KMS-11 (cell line): ENCODE results near the gene METTL23.

Source experiments
- H2AFZ ChIP-seq: fragments of 200-600 bp; sonication (generic); 2 replicates; pipeline ENCODE4 v1.6.1; 2016; ENCODE audit warnings: antibody characterized with exemption, mixed run types, low read depth
- H3K27ac ChIP-seq: fragments of 200-600 bp; sonication (generic); 2 replicates; pipeline ENCODE4 v1.6.1; 2016; ENCODE audit warnings: mild to moderate bottlenecking, mixed run types
- H3K27me3 ChIP-seq: fragments of 200-600 bp; sonication (generic); 2 replicates; pipeline ENCODE4 v1.6.1; 2017; ENCODE audit warnings: mild to moderate bottlenecking, low read depth, mixed run types, moderate library complexity; ENCODE audit not compliant: insufficient read depth
- H3K36me3 ChIP-seq: fragments of 200-600 bp; sonication (generic); 2 replicates; pipeline ENCODE4 v1.6.1; 2017; ENCODE audit warnings: mild to moderate bottlenecking, mixed run types; ENCODE audit not compliant: insufficient read depth
- H3K4me1 ChIP-seq: fragments of 200-600 bp; sonication (generic); 2 replicates; pipeline ENCODE4 v1.6.1; 2016; ENCODE audit warnings: mild to moderate bottlenecking, low read depth, mixed run types; ENCODE audit not compliant: poor library complexity, severe bottlenecking
- H3K4me2 ChIP-seq: fragments of 200-600 bp; sonication (generic); 2 replicates; pipeline ENCODE4 v1.7.0; 2016; ENCODE audit warnings: mild to moderate bottlenecking, mixed run types
- H3K4me3 ChIP-seq: fragments of 200-600 bp; sonication (generic); IDR thresholded peaks from 2 replicates; pipeline ENCODE4 v1.6.1; 2017; ENCODE audit warnings: low read depth, low read length, mixed read lengths; ENCODE audit not compliant: insufficient read depth
- H3K79me2 ChIP-seq: fragments of 200-600 bp; sonication (generic); 2 replicates; pipeline ENCODE4 v1.6.1; 2016; ENCODE audit warnings: low read depth, mixed run types; ENCODE audit not compliant: insufficient read depth
- H3K9ac ChIP-seq: fragments of 200-600 bp; sonication (generic); 2 replicates; pipeline ENCODE4 v1.6.1; 2016; ENCODE audit warnings: mild to moderate bottlenecking, mixed run types
- H4K20me1 ChIP-seq: fragments of 200-600 bp; sonication (generic); 2 replicates; pipeline ENCODE4 v1.6.1; 2016; ENCODE audit warnings: mild to moderate bottlenecking, mixed run types; ENCODE audit not compliant: insufficient read depth
- CTCF ChIP-seq: fragments of 200-600 bp; sonication (generic); conservative IDR thresholded peaks from 2 replicates; pipeline ENCODE4 v1.6.1; 2017; ENCODE audit warnings: low read depth, mild to moderate bottlenecking, antibody characterized with exemption, low read length, moderate library complexity, mixed read lengths

The METTL23 gene

GRCh38 chr17:76714336-76714735 is 12.3 kb upstream of the METTL23 start:
- Histone ChIP-seq H3K9ac (no peak overlapping the region), H3K79me2 (no peaks in the 10 kb centered on the region), H3K4me3 (no peak overlapping the region), H3K27ac (no peak overlapping the region; the same call in 1 of the 2 replicates), H3K27me3 (peaks cover 4% of the 10 kb centered on the region; the same call in 1 of the 2 replicates), H2AFZ (no peak overlapping the region), H3K4me2 (peak overlapping the region; percentile 65; the same call in 1 of the 2 replicates), H4K20me1 (no peaks in the 10 kb centered on the region), H3K36me3 (peaks cover 8% of the 10 kb centered on the region; the same call in 1 of the 2 replicates), H3K4me1 (peaks cover 49% of the 10 kb centered on the region)
- TF ChIP-seq CTCF = no peak

- Histone ChIP-seq H3K27me3 (peaks cover 4% of the 10 kb centered on the region; the same call in 1 of the 2 replicates), H3K4me3 (no peak overlapping the region), H3K4me2 (peak overlapping the region; percentile 65), H4K20me1 (no peaks in the 10 kb centered on the region), H3K4me1 (peaks cover 56% of the 10 kb centered on the region), H2AFZ (no peak overlapping the region), H3K36me3 (peaks cover 15% of the 10 kb centered on the region; the same call in 1 of the 2 replicates), H3K9ac (peak overlapping the region; percentile 16; the same call in 1 of the 2 replicates), H3K79me2 (no peaks in the 10 kb centered on the region), H3K27ac (peak overlapping the region; percentile 88)
- peak; percentile 98 for TF ChIP-seq CTCF
Observed at GRCh38 chr17:76714822-76715495, 11.7 kb upstream of the METTL23 start.

- no peak for TF ChIP-seq CTCF
- peaks cover 19% of the 10 kb centered on the region; the same call in 1 of the 2 replicates for H3K36me3 ChIP-seq
- no peaks in the 10 kb centered on the region for H4K20me1 ChIP-seq
- H3K9ac ChIP-seq = peak overlapping the region; percentile 16; the same call in 1 of the 2 replicates
- peaks cover 4% of the 10 kb centered on the region; the same call in 1 of the 2 replicates for H3K27me3 ChIP-seq
- H3K4me3 ChIP-seq = no peak overlapping the region
- no peaks in the 10 kb centered on the region for H3K79me2 ChIP-seq
- H3K4me1 ChIP-seq = peaks cover 56% of the 10 kb centered on the region
- peak overlapping the region; percentile 88 for H3K27ac ChIP-seq
- peak overlapping the region; percentile 65 for H3K4me2 ChIP-seq
- no peak overlapping the region for H2AFZ ChIP-seq
Observed at GRCh38 chr17:76715496-76715830, 11.2 kb upstream of the METTL23 start.

DNA sequence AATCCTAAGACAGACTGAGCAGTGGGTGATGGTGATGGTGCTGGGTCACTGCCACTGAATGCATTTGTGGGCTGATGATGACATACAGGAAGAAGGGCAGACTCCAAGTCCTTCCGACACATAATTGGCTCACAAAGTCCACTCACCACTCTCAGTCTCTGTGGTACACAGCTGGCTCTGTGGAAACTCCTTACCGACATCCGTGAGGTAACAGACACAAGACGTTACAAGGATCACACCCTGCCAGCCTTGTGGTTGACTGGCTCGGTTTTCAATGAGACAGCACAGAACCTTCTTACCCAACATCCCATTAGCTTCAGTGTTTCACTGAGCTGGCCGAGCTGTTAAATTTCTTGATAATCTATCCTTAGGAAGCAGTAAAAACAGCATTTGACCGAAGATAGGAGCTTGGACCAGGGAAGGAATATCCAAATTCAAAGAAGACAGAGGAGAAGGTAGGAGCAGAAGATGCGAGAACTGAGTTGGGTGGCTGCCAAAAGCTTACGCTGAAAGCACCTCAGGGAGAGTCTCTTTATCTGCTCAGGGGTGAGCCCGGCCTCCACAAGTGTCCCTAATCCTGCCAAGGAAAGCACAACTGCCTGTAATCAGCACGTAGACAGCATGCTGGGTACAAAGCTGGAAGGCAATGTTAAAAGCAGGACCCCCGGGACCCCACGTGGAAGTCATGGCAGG is 10.3 kb upstream of the METTL23 start:
- Histone ChIP-seq H2AFZ (no peak overlapping the region), H3K27me3 (peaks cover 1% of the 10 kb centered on the region; the same call in 1 of the 2 replicates), H3K9ac (peak overlapping the region; percentile 22; the same call in 1 of the 2 replicates), H3K4me1 (peaks cover 56% of the 10 kb centered on the region), H3K79me2 (no peaks in the 10 kb centered on the region), H3K4me3 (no peak overlapping the region), H3K27ac (peak overlapping the region; percentile 88), H3K36me3 (peaks cover 26% of the 10 kb centered on the region; the same call in 1 of the 2 replicates), H4K20me1 (no peaks in the 10 kb centered on the region), H3K4me2 (peak overlapping the region; percentile 65)
- TF ChIP-seq CTCF = no peak
